Measurements from ENCODE around the gene GIMAP7. TPM values are rescaled to one million over a fixed set of nuclear protein-coding genes. Genes with fewer than 3 reads are reported as not detected.
"Not testable (repeated sequence)": the region's sequence is repeated elsewhere in the genome, so short reads cannot be mapped to it uniquely, and the experiment has no call there.

The GIMAP7 gene
- total RNA-seq, 1 experiment from 2014 or later, result not detected

GRCh38 chr7:150507947-150508602 lies 6.6 kb upstream of the GIMAP7 start:
- in situ Hi-C loops (cut with HindIII; ENCODE audit: low sequenced_read_pairs), result no loop called here
- no peak for DNase-seq (ENCODE audit: low spot score)

- in situ Hi-C loops (cut with HindIII; ENCODE audit: low sequenced_read_pairs), result no loop called here
- no peak for DNase-seq (ENCODE audit: low spot score)
Measured at GRCh38 chr7:150511048-150511447, 3.6 kb upstream of the GIMAP7 start.

GRCh38 chr7:150513758-150514157 lies 914 bp upstream of the GIMAP7 start:
- DNase-seq (ENCODE audit: low spot score), result no peak
- in situ Hi-C loops (cut with HindIII; ENCODE audit: low sequenced_read_pairs), result no loop called here

DNA sequence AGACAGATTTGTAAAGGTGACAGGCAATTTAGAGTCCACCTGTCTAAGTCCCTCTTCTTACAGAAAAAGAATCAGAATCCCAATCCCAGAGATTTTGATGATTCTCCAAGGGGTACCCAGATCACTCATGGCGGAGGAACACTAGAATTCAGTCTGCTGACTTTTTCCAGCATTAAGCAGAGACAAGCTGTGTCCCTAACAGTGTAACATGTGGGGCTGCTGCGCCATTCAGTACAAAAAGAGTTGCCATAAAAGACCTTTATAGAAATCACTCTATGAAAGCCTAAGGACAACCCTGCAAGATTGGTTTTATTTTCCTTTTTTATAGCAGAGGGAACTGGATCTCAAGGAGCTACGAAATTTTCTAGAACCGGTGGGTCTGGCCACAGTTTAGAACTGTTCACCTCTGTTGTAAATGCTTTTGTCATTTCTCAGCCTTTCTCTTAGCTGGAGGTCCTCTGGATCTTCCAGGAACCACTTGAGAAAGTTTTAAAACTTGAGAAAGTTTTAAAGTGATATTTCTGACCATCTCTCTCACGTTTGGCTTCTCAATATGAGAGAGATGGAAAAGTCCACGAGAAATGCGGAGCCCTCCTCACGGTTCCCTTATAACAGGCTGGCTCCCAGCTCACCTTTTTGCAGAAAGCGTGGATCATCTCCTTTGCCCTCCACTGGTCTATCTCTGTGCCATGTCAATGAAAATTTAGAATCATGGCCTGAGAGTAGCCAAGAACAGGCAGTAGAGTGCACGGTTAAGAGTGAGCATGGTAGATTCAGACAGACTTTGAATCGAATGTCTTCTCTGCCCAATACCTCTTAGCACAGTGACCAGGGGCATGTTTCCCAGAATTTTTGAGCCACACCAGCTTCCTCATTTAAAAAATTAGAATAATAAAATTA lies 826 bp downstream of the GIMAP7 start:
- no peak for DNase-seq (ENCODE audit: low spot score)
- in situ Hi-C loops (cut with HindIII; ENCODE audit: low sequenced_read_pairs), result no loop called here

DNA sequence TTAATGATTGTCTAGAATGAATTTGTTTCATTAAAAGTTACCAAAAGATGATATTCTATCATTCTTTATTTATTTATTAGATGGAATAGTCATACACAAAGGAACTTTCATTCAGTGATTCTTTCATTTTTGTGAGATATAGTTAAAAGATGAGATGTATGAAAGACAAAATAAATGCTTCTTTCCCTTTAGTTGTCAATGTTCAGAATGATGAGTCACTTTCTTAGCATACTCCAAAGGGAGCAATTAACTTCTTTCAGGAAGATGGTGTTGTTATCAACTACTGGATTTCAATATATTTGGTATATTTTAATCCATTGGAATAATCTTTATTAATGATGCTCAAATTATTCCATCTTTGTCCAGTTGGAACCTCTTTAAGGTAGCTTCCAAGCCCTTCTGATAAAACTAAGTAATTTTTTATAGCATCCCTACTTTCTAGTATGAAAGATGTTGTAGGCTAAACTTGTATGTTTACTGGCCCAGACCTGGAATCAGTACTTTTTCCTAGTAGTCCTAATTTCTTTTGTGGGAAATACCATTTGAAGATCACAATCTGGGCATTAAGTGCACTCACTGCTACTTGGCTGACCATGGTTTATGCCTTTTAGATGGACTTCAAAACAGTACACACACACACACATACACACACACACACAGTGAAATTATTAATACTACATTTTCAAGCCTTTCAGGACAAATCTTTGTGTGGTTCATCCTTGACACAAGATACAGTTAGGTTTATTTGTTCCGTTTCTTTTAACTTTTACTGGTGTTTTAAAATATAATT lies 2.5 kb downstream of the GIMAP7 start:
- DNase-seq (ENCODE audit: low spot score), result no peak
- in situ Hi-C loops (cut with HindIII; ENCODE audit: low sequenced_read_pairs), result no loop called here

DNA sequence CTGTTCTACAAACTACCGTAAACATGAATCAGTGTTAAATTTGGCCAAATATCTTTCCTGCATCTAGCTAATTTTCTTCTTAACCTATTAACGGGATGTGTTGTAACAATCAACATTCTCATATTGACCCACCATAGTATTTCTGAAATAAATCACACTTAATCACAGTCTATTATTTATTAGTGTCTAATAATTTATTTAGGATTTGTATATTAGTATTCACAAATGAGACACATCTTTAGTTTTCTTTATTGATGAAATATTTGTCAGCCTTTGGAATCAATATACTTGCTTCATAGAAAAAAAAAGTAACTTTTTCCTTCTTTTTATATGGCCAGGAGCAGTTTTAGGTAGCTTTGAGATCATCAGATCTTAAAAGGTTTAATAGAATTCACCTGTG lies 4.6 kb downstream of the GIMAP7 start:
- in situ Hi-C loops (cut with HindIII; ENCODE audit: low sequenced_read_pairs), result no loop called here
- no peak for DNase-seq (ENCODE audit: low spot score)

DNA sequence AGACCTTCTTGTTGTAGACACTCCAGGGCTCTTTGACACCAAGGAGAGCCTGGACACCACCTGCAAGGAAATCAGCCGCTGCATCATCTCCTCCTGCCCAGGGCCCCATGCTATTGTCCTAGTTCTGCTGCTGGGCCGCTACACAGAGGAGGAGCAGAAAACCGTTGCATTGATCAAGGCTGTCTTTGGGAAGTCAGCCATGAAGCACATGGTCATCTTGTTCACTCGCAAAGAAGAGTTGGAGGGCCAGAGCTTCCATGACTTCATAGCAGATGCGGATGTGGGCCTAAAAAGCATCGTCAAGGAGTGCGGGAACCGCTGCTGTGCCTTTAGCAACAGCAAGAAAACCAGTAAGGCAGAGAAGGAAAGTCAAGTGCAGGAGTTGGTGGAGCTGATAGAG lies 5.5 kb downstream of the GIMAP7 start:
- DNase-seq (ENCODE audit: low spot score), result no peak
- in situ Hi-C loops (cut with HindIII; ENCODE audit: low sequenced_read_pairs), result no loop called here

DNA sequence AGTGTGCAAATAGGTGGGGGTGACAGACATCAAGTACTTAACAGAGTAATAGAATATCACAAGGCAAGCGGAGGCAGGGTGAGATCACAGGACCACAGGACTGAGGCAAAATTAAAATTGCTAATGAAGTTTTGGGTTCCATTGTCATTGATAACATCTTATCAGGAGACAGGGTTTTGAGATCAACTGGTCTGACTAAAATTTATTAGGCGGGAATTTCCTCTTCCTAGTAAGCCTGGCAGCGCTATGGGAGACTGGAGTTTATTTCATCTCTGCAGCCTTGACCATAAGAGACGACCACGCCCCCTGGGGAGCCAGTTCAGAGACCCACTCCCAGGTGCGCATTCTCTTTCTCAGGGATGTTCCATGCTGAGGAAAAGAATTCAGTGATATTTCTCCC lies 8.3 kb downstream of the GIMAP7 start:
- DNase-seq (ENCODE audit: low spot score); in situ Hi-C loops (cut with HindIII; ENCODE audit: low sequenced_read_pairs): not testable (repeated sequence)

- in situ Hi-C loops (cut with HindIII; ENCODE audit: low sequenced_read_pairs), result no loop called here
- DNase-seq (ENCODE audit: low spot score), result no peak
Measured at GRCh38 chr7:150524018-150524417, 9.3 kb downstream of the GIMAP7 start.

GRCh38 chr7:150531704-150532103 lies 17.0 kb downstream of the GIMAP7 start:
- no peak for DNase-seq (ENCODE audit: low spot score)
- in situ Hi-C loops (cut with HindIII; ENCODE audit: low sequenced_read_pairs), result no loop called here

DNA sequence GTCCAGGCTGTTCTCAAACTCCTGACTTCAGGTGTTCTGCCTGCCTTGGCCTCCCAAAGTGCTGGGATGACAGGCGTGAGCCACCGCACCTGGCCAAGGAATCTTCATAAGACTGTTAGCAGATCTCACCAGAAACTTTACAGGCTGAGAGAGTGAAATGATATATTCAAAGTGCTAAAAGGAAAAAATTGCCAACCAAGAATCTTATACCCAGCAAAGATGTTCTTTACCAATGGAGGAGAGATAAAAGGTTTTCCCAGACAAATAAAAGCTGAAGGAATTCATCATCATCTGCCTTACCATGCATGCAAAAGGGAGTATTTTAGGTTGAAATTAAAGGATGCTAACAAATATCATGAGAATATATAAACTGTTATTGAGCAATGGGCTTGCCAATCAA lies 23.6 kb downstream of the GIMAP7 start:
- in situ Hi-C loops (cut with HindIII; ENCODE audit: low sequenced_read_pairs), result no loop called here
- no peak for DNase-seq (ENCODE audit: low spot score)

DNA sequence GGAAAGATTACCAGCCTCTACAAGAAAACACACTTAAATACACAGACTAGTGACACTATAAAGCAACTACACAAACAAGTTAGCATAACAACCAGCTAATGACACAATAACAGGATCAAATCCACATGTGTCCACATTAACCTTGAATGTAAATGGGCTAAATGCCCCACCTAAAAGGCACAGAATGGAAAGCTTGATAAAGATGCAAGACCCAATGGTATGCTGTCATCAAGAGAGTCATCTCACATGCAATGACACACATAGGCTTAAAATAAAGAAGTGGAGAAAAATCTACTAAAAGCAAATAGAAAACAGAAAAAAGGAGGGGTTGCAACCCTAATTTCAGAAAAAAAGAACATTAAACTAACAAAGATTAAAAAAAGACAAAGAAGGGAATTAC lies 38.5 kb downstream of the GIMAP7 start:
- DNase-seq (ENCODE audit: low spot score), result no peak
- in situ Hi-C loops (cut with HindIII; ENCODE audit: low sequenced_read_pairs), result no loop called here

GRCh38 chr7:150556521-150557138 lies 42.0 kb downstream of the GIMAP7 start:
- no peak for DNase-seq (ENCODE audit: low spot score)
- in situ Hi-C loops (cut with HindIII; ENCODE audit: low sequenced_read_pairs), result no loop called here

GRCh38 chr7:150560486-150560885 lies 45.8 kb downstream of the GIMAP7 start:
- no peak for DNase-seq (ENCODE audit: low spot score)
- in situ Hi-C loops (cut with HindIII; ENCODE audit: low sequenced_read_pairs), result no loop called here

GRCh38 chr7:150562919-150563318 lies 48.2 kb downstream of the GIMAP7 start:
- in situ Hi-C loops (cut with HindIII; ENCODE audit: low sequenced_read_pairs), result no loop called here
- no peak for DNase-seq (ENCODE audit: low spot score)

GRCh38 chr7:150564006-150564405 lies 49.3 kb downstream of the GIMAP7 start:
- no peak for DNase-seq (ENCODE audit: low spot score)
- in situ Hi-C loops (cut with HindIII; ENCODE audit: low sequenced_read_pairs), result no loop called here

DNA sequence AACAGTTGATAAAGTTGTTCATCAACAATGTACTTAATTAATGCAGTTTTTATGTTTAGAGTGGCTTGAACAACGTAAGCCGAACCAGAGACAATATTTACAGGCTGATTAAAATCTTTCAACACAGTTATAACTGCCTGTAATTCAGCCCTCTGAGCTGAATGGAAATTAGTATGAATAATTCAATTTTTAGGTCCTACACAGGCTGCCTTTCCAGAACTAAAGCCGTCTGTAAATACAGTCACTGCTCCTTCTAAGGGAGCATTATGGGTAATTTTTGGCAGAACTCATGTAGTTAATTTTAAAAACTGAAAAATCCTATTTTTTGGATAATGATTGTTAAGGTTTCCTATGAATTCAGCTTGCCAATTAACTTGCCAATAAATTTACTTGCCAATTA lies 49.9 kb downstream of the GIMAP7 start:
- no peak for DNase-seq (ENCODE audit: low spot score)
- in situ Hi-C loops (cut with HindIII; ENCODE audit: low sequenced_read_pairs), result no loop called here

GRCh38 chr7:150565239-150565638 lies 50.6 kb downstream of the GIMAP7 start:
- no peak for DNase-seq (ENCODE audit: low spot score)
- in situ Hi-C loops (cut with HindIII; ENCODE audit: low sequenced_read_pairs), result no loop called here

GRCh38 chr7:150566123-150566522 lies 51.5 kb downstream of the GIMAP7 start:
- in situ Hi-C loops (cut with HindIII; ENCODE audit: low sequenced_read_pairs), result no loop called here
- DNase-seq (ENCODE audit: low spot score), result no peak

GRCh38 chr7:150566572-150566971 lies 51.9 kb downstream of the GIMAP7 start:
- no peak for DNase-seq (ENCODE audit: low spot score)
- in situ Hi-C loops (cut with HindIII; ENCODE audit: low sequenced_read_pairs), result no loop called here

Measured in G401 (cell line).